GM18517 (cell line): Measurements from ENCODE around the gene PLIN4.
"Not testable (repeated sequence)": the region's sequence is repeated elsewhere in the genome, so short reads cannot be mapped to it uniquely, and the experiment has no call there.

Experiments
- ATAC-seq: cut with Tn5 transposase; IDR thresholded peaks from one replicate; pipeline ENCODE4 v1.9.1; 2021; ENCODE audit warnings: mild to moderate bottlenecking, moderate library complexity; ENCODE audit not compliant: unreplicated experiment

The PLIN4 gene

DNA sequence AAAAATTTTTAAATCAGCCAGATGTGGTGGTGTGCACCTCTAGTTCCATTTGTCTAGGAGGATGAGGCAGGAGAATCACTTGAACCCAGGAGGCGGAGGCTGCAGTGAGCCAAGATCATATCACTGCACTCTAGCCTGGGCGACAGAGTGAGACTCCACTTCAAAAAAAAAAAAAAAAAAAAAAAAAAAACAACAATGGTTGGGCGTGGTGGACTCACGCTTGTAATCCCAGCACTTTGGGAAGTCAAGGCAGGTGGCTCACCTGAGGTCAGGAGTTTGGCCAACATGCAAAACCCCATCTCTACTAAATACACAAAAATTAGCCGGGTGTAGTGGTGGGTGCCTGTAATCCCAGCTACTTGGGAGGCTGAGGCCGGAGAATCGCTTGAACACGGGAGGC is 9.1 kb upstream of the PLIN4 start:
- not testable (repeated sequence) for ATAC-seq

- ATAC-seq = no peak
Observed at GRCh38 chr19:4525563-4526002, 7.3 kb upstream of the PLIN4 start.

GRCh38 chr19:4524808-4525562 is 6.7 kb upstream of the PLIN4 start:
- no peak for ATAC-seq

DNA sequence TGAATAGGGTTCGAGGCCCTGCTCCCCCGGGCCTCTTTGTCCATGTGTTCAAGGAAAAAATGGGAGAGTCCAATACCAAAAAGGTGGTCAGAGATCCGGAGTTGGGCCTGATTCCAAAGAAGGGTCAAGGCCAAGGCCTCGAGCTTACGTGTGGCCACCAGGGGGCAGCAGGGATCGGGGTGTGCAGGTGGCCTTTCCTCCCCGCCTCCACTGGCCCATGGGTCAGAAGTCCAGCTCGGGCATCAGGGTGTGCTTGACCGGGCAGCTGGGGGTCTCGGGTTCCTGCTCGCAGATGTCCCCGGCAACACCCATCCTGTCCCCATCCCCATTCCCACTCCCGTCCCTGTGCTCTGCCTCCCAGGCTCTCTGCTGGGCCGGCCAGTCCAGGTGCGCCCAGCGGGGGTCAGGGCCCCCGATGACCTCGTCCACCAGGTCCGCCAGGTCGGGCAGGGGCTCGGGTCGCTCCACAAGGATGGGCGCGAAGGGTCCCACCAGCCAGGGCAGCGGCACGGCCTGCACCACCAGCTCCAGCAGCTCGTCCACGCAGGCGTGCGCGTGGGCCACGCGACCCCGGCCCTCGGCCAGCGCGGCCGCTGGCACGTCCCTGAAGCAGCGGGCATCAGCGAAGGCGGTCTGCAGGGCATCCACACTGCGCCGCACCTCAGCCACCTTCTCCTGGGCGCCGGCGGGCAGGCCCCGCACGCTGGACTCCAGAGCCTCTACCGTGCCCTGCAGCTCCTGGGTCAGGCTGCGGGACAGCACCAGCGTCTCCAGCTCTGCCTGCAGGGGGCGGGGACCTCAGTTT is 5.2 kb upstream of the PLIN4 start:
- ATAC-seq = no peak

GRCh38 chr19:4522291-4523002 is 4.2 kb upstream of the PLIN4 start:
- ATAC-seq = no peak

DNA sequence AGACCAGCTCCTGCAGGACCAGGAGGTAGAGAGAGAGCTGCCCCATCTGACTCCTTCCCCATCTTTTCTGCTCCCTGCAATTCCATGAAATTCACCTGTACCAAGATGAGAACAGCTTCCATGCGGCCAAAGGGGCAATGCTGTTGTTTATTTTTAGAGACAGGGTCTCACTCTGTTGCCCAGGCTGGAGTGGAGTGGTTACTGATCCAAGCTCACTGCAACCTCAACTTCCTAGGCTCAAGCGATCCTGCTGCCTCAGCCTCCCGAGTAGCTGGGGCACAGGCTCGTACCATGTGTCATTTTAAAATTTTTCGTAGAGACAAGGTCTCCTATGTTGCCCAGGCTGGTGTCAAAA is 3.6 kb upstream of the PLIN4 start:
- no peak for ATAC-seq

- ATAC-seq = no peak
Observed at GRCh38 chr19:4521170-4521887, 3.0 kb upstream of the PLIN4 start.

DNA sequence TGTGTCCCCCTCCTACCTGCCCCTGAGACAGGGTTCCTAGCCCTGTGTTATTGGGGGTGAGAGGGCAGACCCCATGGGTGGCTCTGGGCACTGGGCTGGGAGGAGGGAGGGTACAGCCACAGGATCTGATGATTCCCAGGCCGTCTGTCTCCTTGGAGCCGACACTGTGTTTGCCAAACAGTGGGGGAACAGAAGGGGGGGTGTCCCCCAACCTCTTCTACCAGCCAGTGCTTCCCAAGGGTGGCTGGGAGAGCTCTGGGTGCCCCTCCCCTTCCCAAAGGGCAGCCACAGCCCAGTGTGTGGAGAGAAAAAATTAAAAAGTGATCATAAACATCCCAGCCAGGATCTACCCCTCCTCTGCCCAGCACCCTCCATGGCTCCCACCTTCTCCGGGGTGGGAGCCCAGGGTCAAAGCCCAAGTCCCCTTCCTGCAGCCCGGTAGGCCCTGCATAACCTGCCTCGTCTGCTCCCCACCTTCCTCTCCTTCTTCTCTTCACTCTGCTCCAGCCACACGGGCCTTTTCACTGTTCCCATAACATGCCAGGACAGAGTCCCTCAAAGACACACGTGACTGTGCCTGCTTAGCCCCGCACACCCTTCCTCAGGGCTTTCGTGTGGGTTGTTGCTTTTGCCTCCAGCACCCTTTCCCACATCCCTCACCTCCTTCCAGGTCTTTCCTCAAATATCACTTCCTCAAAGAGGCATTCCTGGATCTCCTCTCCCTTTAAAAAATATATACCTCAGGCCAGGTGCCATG is 1.4 kb upstream of the PLIN4 start:
- ATAC-seq = no peak

- ATAC-seq = no peak
Observed at GRCh38 chr19:4519172-4519496, 848 bp upstream of the PLIN4 start.

DNA sequence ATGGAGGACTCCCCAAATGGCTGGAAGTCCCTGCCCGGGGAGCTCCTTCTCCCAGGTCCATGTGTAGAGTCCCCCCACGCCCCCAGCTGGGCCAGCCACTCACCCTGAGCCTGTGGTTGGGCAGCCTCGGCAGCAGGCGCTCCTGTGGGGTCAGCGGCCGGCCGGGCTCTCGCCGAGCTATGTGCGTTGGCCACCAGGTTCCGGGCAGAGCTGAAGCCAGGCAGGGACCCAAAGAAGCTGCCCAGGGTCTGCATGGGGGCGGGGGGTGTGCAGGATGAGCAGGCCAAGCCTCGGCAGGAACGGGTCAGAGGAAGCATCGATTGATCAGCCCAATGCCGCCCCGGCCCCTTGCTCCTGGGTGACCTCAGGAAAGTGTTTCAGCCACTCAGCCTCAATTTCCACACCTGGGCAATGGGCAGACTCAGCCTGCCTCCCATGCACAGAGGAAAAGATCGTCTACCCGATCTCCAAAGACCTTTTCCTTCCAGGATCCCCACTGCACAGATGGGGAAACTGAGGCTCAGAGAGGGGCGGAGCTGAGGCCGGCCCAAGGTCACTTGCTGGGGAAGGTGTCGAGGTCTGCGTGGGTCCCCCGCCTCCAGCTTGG is 732 bp downstream of the PLIN4 start:
- no peak for ATAC-seq

DNA sequence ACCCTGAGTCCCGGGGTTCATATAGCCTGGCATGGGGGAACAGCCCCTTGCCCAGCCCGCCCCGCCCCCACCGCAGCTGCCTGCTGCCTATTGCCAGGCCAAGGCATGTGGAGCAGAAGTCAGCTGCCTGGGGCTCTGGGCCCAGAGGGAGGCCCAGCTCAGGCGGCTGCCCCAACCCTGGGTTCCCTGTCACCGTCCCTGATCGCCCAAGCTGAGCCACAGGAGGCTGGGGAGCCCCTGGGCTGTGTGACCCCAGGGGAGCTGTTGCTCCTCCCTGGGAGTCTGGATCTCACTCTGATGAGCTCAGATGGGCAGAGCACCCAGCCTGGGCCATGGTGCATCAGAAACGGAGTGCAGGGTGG is 1.4 kb downstream of the PLIN4 start:
- ATAC-seq = no peak

DNA sequence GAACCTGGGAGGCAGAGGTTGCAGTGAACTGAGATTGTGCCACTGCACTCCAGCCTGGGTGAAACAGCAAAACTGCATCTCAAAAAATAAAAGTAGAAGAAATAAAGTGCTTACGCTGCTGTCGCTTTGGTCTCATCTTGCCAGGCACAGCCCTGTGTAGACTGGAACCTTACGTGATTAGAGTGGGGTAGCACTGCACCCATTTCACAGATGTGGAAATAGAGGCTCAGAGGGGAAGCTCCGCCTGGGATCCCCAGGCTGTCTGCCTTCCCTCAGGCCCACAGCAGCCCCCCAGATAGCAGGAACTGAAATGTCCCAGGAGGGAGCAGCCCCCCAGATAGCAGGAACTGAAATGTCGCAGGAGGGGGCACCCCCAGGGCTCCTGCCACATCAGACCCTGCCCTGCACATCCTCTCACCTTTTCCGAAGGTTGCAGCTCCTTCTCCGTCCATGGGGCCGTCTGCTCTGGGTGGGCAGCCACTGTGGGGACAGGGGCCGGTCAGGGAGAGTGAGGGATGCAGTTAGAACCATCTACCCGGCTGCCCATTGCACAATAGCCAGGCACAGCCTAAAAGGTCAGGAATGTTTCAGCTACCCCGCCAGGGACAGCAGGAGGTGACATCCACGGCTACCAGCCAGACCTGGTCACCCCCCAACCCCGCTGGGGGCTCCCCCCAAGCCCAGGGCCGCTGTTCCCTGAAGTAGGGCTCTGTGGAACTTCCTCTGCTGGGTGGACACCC is 1.9 kb downstream of the PLIN4 start:
- ATAC-seq = no peak

- no peak for ATAC-seq
Observed at GRCh38 chr19:4515732-4516131, 2.6 kb downstream of the PLIN4 start.

DNA sequence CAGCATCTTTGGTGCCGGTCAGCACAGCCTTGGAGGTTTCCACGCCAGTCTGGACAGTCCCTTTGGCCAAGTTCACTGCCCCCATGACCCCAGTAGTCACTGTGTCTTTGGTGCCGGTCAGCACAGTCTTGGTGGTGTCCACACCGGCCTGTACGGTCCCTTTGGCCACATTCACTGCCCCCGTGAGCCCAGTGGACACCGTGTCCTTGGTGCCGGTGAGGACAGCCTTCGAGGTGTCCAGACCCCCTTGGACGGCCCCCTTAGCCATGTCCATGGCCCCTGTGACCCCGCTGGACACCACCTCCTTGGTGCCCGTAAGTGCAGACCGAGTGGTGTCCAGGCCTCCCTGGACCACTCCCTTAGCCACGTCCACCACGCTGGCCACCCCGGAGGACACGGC is 5.0 kb downstream of the PLIN4 start:
- ATAC-seq = no peak

DNA sequence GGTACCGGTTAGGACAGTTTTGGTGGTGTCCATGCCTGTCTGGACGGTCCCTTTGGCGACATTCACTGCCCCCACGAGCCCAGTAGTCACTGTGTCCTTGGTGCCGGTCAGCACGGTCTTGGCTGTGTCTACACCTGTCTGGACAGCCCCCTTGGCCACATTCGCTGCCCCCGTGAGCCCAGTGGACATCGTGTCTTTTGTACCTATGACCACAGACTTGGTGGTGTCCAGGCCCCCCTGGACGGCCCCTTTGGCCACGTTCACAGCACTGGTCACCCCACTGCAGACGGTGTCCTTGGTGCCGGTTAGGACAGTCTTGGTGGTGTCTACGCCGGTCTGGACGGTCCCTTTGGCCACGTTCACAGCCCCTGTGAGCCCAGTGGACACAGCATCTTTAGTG is 6.2 kb downstream of the PLIN4 start:
- no peak for ATAC-seq

GRCh38 chr19:4511300-4512054 is 6.8 kb downstream of the PLIN4 start:
- ATAC-seq = no peak

DNA sequence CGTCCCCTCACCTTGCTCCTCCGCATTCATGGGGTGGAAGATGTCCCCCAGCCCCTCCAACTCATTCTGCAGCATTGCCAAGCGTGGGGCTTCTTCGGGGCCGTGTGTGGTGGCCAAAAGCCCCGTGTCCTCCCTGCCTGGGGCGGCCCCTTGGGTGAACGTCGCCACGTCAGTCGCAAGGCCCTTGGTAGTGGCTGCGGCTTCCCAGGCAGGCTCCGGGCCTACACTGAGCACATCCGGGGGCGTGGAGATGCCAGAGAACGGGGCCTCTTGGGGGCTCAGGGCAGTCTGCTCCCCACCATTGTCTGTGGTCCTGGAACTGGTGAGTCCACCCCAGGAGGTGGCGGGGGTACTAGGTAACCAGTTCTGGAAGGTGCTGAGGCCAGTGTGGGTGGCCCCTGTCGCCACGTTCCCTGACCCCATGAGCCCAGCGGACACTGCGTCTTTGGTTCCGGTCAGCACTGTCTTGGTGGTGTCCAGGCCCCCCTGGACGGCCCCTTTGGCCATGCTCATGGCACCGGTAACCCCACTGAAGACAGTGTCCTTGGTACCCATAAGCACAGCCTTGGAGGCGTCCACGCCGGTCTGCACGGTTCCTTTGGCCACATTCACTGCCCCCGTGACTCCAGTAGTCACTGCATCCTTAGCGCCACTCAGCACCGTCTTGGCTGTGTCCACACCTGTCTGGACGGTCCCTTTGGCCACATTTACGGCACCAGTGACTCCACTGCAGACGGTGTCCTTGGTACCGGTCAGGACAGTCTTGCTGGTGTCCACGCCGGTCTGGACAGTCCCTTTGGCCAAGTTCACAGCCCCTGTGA is 7.6 kb downstream of the PLIN4 start:
- ATAC-seq = no peak

DNA sequence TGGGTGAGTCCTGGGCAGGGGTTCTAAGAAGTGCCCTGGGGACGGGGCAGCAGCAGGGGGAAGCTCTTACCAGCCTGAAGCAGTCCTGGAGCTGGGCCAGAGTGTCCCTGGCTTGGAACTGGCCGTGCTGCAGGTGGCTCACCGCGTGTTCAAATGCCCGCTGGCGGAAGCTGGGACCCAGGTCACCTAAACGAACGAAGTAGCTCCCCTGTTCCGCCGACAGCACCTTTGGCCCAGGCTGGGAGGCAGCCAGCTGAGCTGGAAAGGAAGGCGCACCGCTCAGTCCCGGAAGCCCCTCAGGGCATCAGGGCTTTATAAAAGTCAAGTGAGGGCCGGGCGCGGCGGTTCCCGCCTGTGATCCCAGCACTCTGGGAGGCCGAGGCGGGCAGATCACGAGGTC is 9.6 kb downstream of the PLIN4 start:
- ATAC-seq = no peak
